ENCODE results near the gene ZNF274.

DNA sequence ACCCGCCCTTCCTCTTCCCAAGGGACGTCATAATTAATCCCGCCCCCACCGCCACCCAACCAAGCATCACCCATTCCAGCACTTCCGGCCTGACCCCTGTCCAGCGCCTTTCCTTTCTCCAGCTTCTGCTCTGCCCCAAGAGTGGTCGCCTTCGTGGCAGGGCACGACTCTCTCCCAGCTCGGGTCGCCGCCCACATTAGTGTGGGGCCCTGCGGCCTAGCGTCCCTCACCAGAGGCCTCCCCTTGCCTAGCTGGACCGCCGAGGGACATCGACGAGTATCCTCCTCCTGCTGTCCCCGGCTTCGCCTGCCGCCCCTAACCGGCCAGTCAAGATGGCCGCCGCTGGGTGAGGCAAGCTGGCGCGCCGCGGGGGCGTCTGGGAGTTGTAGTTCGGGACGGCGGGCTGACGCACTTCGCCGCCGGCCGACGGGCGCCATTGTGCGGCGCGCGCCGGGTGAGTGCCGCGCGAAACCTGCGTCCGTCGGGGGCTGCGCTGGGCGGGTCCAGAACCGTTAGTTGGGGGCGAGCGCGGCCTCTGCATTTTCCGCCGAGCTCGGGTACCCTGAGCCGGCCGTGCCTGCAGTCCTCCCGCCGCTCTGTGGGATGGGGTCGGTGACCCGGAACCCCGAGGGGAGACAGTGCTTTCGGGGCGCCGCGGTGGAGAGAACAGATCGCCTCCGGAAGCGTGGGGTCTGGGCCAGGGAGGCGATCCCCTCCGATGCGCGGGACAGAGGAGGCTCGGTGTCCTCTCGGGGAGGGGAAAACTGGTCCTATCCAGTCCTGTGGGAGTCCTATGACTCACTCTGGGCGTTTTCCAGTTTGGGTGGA, at the start of gene ZNF274:
- TF ChIP-seq, protein P1, sequence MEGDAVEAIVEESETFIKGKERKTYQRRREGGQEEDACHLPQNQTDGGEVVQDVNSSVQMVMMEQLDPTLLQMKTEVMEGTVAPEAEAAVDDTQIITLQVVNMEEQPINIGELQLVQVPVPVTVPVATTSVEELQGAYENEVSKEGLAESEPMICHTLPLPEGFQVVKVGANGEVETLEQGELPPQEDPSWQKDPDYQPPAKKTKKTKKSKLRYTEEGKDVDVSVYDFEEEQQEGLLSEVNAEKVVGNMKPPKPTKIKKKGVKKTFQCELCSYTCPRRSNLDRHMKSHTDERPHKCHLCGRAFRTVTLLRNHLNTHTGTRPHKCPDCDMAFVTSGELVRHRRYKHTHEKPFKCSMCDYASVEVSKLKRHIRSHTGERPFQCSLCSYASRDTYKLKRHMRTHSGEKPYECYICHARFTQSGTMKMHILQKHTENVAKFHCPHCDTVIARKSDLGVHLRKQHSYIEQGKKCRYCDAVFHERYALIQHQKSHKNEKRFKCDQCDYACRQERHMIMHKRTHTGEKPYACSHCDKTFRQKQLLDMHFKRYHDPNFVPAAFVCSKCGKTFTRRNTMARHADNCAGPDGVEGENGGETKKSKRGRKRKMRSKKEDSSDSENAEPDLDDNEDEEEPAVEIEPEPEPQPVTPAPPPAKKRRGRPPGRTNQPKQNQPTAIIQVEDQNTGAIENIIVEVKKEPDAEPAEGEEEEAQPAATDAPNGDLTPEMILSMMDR (conservative IDR thresholded peaks at IDR 0.05): no peak
- TF ChIP-seq EZH2 (IDR thresholded peaks at IDR 0.05; ENCODE audit: low read depth): no peak
